Neutrophil (primary cell): ENCODE results near the gene KLK6.

Experiments used
- H3K27ac ChIP-seq: fragments of 200-600 bp; sonication (generic); 2 replicates; pipeline ENCODE4 v1.5.1; 2016; ENCODE audit warnings: mild to moderate bottlenecking, moderate library complexity
- H3K27me3 ChIP-seq: fragments of 200-600 bp; sonication (generic); 2 replicates; pipeline ENCODE4 v1.6.0; 2016; ENCODE audit warnings: mild to moderate bottlenecking
- H3K36me3 ChIP-seq: fragments of 200-600 bp; sonication (generic); 2 replicates; pipeline ENCODE4 v1.5.1; 2017
- H3K4me1 ChIP-seq, 2 experiments: fragments of 200-600 bp in 1 of 2; sonication (generic) in 1 of 2; 1 replicate in 1 of 2; 2 replicates in 1 of 2; pipeline versions ENCODE4 v1.5.1 to v1.6.1; 2013 to 2016; ENCODE audit warnings: low read depth in 1 of 2, low read length in 1 of 2, mild to moderate bottlenecking in 1 of 2, moderate library complexity in 1 of 2; ENCODE audit not compliant: control insufficient read depth in 1 of 2, insufficient read depth in 1 of 2
- H3K4me3 ChIP-seq, 2 experiments: fragments of 200-600 bp in 1 of 2; sonication (generic) in 1 of 2; 1 replicate in 1 of 2; 2 replicates in 1 of 2; pipeline ENCODE4 v1.5.1; 2013 to 2016; ENCODE audit warnings: low read depth in 1 of 2, low read length in 1 of 2, mild to moderate bottlenecking in 1 of 2, moderate library complexity in 1 of 2
- H3K9me3 ChIP-seq: fragments of 200-600 bp; sonication (generic); 2 replicates; pipeline ENCODE4 v1.5.1; 2016
- TF ChIP-seq, protein P1 (sequence below): fragments of 200-600 bp; sonication (generic); IDR thresholded peaks from 2 replicates; pipeline ENCODE4 v1.5.1; 2016; ENCODE audit warnings: antibody characterized with exemption

Gene KLK6

DNA sequence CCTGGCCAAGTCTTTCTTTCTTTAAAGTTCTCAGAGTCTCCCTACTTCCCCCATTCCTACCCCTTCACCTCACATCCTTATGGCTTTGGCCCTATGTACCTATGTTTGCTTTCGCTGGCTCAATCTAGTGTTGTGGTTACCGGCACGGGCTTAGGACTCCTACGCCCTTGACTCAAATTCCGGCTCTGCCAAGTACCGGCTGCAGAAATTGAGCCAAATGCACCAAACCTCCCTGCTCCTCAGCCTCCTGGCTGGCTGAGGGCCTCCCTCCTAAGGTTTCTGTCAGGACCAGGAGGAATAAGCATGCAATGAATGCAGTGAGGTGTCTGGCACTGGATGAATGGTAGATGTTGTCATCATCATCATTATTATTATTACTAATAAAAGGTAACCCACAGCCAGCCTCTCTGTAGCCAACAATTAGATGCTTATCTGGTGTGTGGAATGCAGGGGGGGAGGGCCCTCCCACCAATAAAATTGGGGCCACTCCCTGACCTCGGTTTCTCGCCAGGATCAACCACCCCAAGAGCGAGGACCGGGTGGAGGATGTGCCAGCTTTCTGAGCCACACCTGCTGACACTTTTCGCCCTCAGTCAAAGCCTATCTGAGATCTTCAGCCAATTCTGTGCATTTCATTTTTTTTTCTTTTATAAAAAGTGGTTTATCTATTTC is 37.2 kb downstream of the KLK6 start:
- H3K4me1 ChIP-seq: no peaks in the 10 kb centered on the region
- no peak overlapping the region for H3K27ac ChIP-seq
- TF ChIP-seq, protein P1, sequence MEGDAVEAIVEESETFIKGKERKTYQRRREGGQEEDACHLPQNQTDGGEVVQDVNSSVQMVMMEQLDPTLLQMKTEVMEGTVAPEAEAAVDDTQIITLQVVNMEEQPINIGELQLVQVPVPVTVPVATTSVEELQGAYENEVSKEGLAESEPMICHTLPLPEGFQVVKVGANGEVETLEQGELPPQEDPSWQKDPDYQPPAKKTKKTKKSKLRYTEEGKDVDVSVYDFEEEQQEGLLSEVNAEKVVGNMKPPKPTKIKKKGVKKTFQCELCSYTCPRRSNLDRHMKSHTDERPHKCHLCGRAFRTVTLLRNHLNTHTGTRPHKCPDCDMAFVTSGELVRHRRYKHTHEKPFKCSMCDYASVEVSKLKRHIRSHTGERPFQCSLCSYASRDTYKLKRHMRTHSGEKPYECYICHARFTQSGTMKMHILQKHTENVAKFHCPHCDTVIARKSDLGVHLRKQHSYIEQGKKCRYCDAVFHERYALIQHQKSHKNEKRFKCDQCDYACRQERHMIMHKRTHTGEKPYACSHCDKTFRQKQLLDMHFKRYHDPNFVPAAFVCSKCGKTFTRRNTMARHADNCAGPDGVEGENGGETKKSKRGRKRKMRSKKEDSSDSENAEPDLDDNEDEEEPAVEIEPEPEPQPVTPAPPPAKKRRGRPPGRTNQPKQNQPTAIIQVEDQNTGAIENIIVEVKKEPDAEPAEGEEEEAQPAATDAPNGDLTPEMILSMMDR: no peak
- no peak overlapping the region for H3K4me3 ChIP-seq
- H3K36me3 ChIP-seq: no peaks in the 10 kb centered on the region
- no peaks in the 10 kb centered on the region for H3K9me3 ChIP-seq
- peaks cover 35% of the 10 kb centered on the region for H3K27me3 ChIP-seq

DNA sequence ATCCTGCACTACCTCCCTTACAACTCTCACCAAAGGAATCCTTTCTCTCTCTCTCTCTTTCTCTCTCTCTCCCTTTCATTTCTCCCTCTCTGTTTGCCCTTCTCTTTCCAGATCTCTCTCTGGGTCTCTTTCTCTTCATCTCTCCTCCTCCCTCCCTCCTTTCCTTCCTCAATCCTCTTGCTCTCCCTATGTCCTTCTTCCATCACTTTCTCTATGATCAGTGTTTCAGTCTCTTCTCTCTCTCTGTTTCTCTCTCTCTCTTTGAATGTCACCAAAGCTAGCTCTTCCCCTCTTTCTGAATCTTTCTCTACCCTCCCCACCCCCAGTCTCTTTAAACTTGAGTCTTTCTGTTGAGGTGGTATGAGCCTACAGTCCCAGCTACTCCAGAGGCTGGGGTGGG is 38.4 kb downstream of the KLK6 start:
- Histone ChIP-seq H3K9me3 (no peaks in the 10 kb centered on the region), H3K27ac (no peak overlapping the region), H3K36me3 (no peaks in the 10 kb centered on the region), H3K4me1 (no peaks in the 10 kb centered on the region), H3K4me3 (no peak overlapping the region), H3K27me3 (peaks cover 38% of the 10 kb centered on the region)
- TF ChIP-seq, protein P1: no peak

DNA sequence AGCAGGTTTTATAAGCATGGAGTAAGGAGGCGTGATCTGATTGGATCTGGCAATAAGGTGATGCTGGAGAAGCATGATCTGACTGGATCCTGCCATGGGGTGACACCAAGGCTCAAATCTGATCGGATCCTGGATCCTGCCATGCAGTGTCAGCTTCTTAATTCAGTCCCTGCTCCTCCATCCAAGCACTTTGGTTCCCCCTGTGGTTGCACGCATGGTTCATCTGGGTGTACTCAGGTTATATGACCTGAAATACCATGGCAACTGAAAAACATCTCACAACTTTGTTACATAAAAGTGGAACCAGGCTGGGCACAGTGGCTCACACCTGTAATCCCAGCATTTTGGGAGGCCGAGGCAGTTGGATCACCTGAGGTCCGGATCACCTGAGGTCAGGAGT is 40.6 kb downstream of the KLK6 start:
- no peak overlapping the region for H3K27ac ChIP-seq
- H3K4me3 ChIP-seq: no peak overlapping the region
- no peaks in the 10 kb centered on the region for H3K4me1 ChIP-seq
- no peaks in the 10 kb centered on the region for H3K9me3 ChIP-seq
- no peaks in the 10 kb centered on the region for H3K36me3 ChIP-seq
- TF ChIP-seq, protein P1: no peak
- peaks cover 45% of the 10 kb centered on the region for H3K27me3 ChIP-seq

DNA sequence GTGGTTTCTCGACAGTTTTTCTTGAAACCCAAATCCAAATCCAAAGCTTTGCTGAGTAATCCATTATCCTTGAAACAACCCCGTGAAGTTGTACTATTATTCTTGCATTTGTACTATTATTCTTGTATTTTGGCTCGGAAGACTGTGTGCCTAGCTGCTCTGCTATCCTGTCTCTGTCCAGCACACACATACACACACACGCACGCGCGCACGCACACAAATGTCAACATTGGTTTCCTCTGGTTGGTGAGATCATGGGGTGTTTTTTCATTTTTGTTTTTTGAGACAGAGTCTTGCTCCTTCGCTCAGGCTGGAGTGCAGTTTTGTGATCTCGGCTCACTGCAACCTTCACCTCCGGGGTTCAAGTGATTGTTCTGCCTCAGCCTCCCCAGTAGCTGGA is 43.2 kb downstream of the KLK6 start:
- H3K27ac ChIP-seq: no peak overlapping the region
- TF ChIP-seq, protein P1: no peak
- H3K36me3 ChIP-seq: no peaks in the 10 kb centered on the region
- no peak overlapping the region for H3K4me3 ChIP-seq
- no peaks in the 10 kb centered on the region for H3K4me1 ChIP-seq
- H3K9me3 ChIP-seq: no peaks in the 10 kb centered on the region
- H3K27me3 ChIP-seq: peaks cover 51% of the 10 kb centered on the region

DNA sequence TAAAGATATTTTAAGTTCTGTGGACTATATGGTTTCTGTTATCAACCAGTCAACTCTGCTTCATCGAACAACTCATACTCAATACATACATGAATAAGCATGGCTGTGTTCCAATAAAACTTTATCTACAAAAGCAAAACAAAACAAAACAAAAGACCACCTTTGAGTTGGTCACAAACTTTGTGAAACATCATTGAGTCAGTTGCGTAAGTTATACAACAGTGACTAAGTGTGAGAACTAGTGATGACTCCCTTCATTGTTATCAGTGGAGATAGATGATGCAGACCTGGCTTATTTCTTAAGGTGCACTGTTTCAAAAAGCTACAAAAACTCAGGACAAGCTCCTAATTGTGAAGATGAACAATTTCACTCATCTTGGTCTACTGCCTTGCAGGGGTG is 43.7 kb downstream of the KLK6 start:
- H3K27ac ChIP-seq: no peak overlapping the region

More for the DNA sequence above, 43.7 kb downstream of the KLK6 start:
- peaks cover 49% of the 10 kb centered on the region for H3K27me3 ChIP-seq
- no peak overlapping the region for H3K4me3 ChIP-seq
- TF ChIP-seq, protein P1: no peak
- no peaks in the 10 kb centered on the region for H3K36me3 ChIP-seq
- no peaks in the 10 kb centered on the region for H3K4me1 ChIP-seq
- no peaks in the 10 kb centered on the region for H3K9me3 ChIP-seq
